GM23338 (cell line): ENCODE data around the gene AFM. TPM values are rescaled to one million over a fixed set of nuclear protein-coding genes. Genes with fewer than 3 reads are reported as not detected.

Source experiments
- ATAC-seq: fragments of 200-7000 bp; cut with Tn5 transposase; 3 replicates; pipeline ENCODE4 v1.9.1; 2020
- DNase-seq: peaks from one replicate; pipeline ENCODE4 v3.0.0-alpha.2; 2015; ENCODE audit warnings: low spot score
- H2AFZ ChIP-seq: fragments of 200-600 bp; sonication (generic); 2 replicates; pipeline ENCODE4 v1.8.0; 2016; ENCODE audit warnings: antibody characterized with exemption, mild to moderate bottlenecking, moderate library complexity
- H3F3A ChIP-seq: fragments of 200-600 bp; sonication (generic); replicated peaks from 2 replicates; pipeline ENCODE4 v1.8.0; 2017; ENCODE audit warnings: antibody characterized with exemption, mixed run types, low read depth
- H3K27ac ChIP-seq: fragments of 200-600 bp; sonication (generic); 2 replicates; pipeline ENCODE4 v1.6.1; 2016; ENCODE audit warnings: low read depth
- H3K27me3 ChIP-seq: fragments of 200-600 bp; sonication (generic); 2 replicates; pipeline ENCODE4 v1.8.0; 2016; ENCODE audit warnings: mild to moderate bottlenecking, mixed run types, moderate library complexity; ENCODE audit not compliant: insufficient read depth
- H3K36me3 ChIP-seq: fragments of 200-600 bp; sonication (generic); 2 replicates; pipeline ENCODE4 v1.8.0; 2016; ENCODE audit warnings: mild to moderate bottlenecking; ENCODE audit not compliant: insufficient read depth
- H3K4me1 ChIP-seq: fragments of 200-600 bp; sonication (generic); 2 replicates; pipeline ENCODE4 v1.8.0; 2016; ENCODE audit warnings: mild to moderate bottlenecking, moderate library complexity; ENCODE audit not compliant: insufficient read depth
- H3K4me2 ChIP-seq: fragments of 200-600 bp; sonication (generic); 2 replicates; pipeline ENCODE4 v1.7.1; 2017; ENCODE audit warnings: mixed run types
- H3K4me3 ChIP-seq: fragments of 200-600 bp; sonication (generic); 2 replicates; pipeline ENCODE4 v1.6.1; 2016; ENCODE audit warnings: mixed run types
- H3K79me2 ChIP-seq: fragments of 200-600 bp; sonication (generic); replicated peaks from 2 replicates; pipeline ENCODE4 v1.8.0; 2017; ENCODE audit warnings: mild to moderate bottlenecking; ENCODE audit not compliant: insufficient read depth
- H3K9me2 ChIP-seq: fragments of 200-600 bp; sonication (generic); 2 replicates; pipeline ENCODE4 v1.8.0; 2017; ENCODE audit not compliant: insufficient read depth
- H4K20me1 ChIP-seq: fragments of 200-600 bp; sonication (generic); replicated peaks from 2 replicates; pipeline ENCODE4 v1.8.0; 2017; ENCODE audit warnings: mild to moderate bottlenecking; ENCODE audit not compliant: insufficient read depth
- H3K27ac Mint-ChIP-seq: 2 replicates; pipeline ENCODE4 v1.8.0; 2020; ENCODE audit warnings: inconsistent platforms, mild to moderate bottlenecking, moderate library complexity, mixed read lengths
- H3K27me3 Mint-ChIP-seq: 3 replicates; pipeline ENCODE4 v1.8.0; 2022; ENCODE audit warnings: low read depth, mild to moderate bottlenecking, moderate library complexity, mixed read lengths, inconsistent platforms; ENCODE audit not compliant: insufficient read depth, poor library complexity
- H3K36me3 Mint-ChIP-seq: 3 replicates; pipeline ENCODE4 v1.8.0; 2021; ENCODE audit warnings: low read depth, mild to moderate bottlenecking, inconsistent platforms, moderate library complexity, mixed read lengths
- H3K4me1 Mint-ChIP-seq: 3 replicates; pipeline ENCODE4 v1.8.0; 2020; ENCODE audit warnings: mild to moderate bottlenecking, inconsistent platforms, mixed read lengths
- H3K4me3 Mint-ChIP-seq: 3 replicates; pipeline ENCODE4 v1.8.0; 2021; ENCODE audit warnings: moderate library complexity, mild to moderate bottlenecking, inconsistent platforms, mixed read lengths
- H3K9me3 Mint-ChIP-seq: 3 replicates; pipeline ENCODE4 v1.8.0; 2020; ENCODE audit warnings: moderate library complexity, mild to moderate bottlenecking, inconsistent platforms, mixed read lengths
- CREB1 ChIP-seq: fragments of 250-450 bp; sonication (Bioruptor Pico); IDR thresholded peaks from 2 replicates; pipeline ENCODE4 v1.5.0; 2020; ENCODE audit warnings: low read depth, mild to moderate bottlenecking, moderate library complexity
- EZH2 ChIP-seq: fragments of 200-600 bp; sonication (generic); IDR thresholded peaks from one replicate; pipeline ENCODE4 v1.8.0; 2017; ENCODE audit warnings: antibody characterized with exemption, mild to moderate bottlenecking, low read depth; ENCODE audit not compliant: unreplicated experiment
- EZH2phosphoT487 ChIP-seq: fragments of 200-600 bp; sonication (generic); IDR thresholded peaks from one replicate; pipeline ENCODE4 v1.8.1; 2018; ENCODE audit warnings: antibody characterized with exemption; ENCODE audit not compliant: unreplicated experiment
- JUNB ChIP-seq: IDR thresholded peaks from one replicate; pipeline ENCODE4 v1.6.1; 2016; ENCODE audit warnings: antibody characterized with exemption; ENCODE audit not compliant: unreplicated experiment
- NANOG ChIP-seq: IDR thresholded peaks from 2 replicates; pipeline ENCODE4 v1.6.1; 2016; ENCODE audit warnings: antibody characterized with exemption, borderline replicate concordance
- POLR2AphosphoS5 ChIP-seq: IDR thresholded peaks from 2 replicates; pipeline ENCODE4 v1.6.1; 2016; ENCODE audit warnings: antibody characterized with exemption, low read depth
- STAT1 ChIP-seq: IDR thresholded peaks from one replicate; pipeline ENCODE4 v1.6.1; 2016; ENCODE audit warnings: antibody characterized with exemption; ENCODE audit not compliant: unreplicated experiment
- ZNF114 ChIP-seq: fragments of 250-450 bp; sonication (Bioruptor Pico); IDR thresholded peaks from 2 replicates; pipeline ENCODE4 v1.5.0; 2020; ENCODE audit warnings: mild to moderate bottlenecking, moderate library complexity
- ZNF331 ChIP-seq: fragments of 250-450 bp; sonication (Bioruptor Pico); IDR thresholded peaks from 2 replicates; pipeline ENCODE4 v1.5.0; 2020; ENCODE audit warnings: low read depth, mild to moderate bottlenecking, moderate library complexity
- polyA plus RNA-seq: library from polyadenylated mRNA; unstranded; fragments of >200 nt; fragmentation: Nextera tagmentation; extraction: Ambion mirVana; gene quantifications from 2 replicates; pipeline ENCODE4 v1.2.1, GENCODE V29; 2016
- total RNA-seq: library from RNA; depleted of rRNA; stranded (reverse); fragments of >200 nt; shearing (Covaris generic); gene quantifications from 2 replicates; pipeline ENCODE4 v1.2.3, GENCODE V29; 2014
- TF ChIP-seq, protein P1 (sequence below): IDR thresholded peaks from one replicate; pipeline ENCODE4 v1.6.1; 2018; ENCODE audit warnings: antibody characterized with exemption; ENCODE audit not compliant: unreplicated experiment
- TF ChIP-seq, protein P2 (sequence below): fragments of 250-450 bp; sonication (Bioruptor Pico); IDR thresholded peaks from 2 replicates; pipeline ENCODE4 v1.5.0; 2020; ENCODE audit warnings: mild to moderate bottlenecking, moderate library complexity

AFM gene
- total and polyA plus RNA-seq, 2 experiments from 2014 or later, result not detected

GRCh38 chr4:73528171-73528570, 46.6 kb downstream of the AFM start:
- Mint-ChIP-seq H3K4me3 (no peak overlapping the region), H3K9me3 (no peaks in the 10 kb centered on the region; the same call in 2 of the 3 replicates), H3K27ac (no peak overlapping the region), H3K36me3 (no peaks in the 10 kb centered on the region), H3K27me3 (no peaks in the 10 kb centered on the region), H3K4me1 (no peaks in the 10 kb centered on the region)
- no peak for TF ChIP-seq EZH2phosphoT487
- TF ChIP-seq STAT1, result no peak
- TF ChIP-seq CREB1 (CRISPR knock-in tag), result no peak
- no peak for TF ChIP-seq ZNF114
- no peak for TF ChIP-seq EZH2
- Histone ChIP-seq H3K4me2 (no peak overlapping the region), H3K27ac (no peak overlapping the region), H3K79me2 (no peaks in the 10 kb centered on the region), H3K36me3 (no peaks in the 10 kb centered on the region), H3K27me3 (no peaks in the 10 kb centered on the region), H4K20me1 (no peaks in the 10 kb centered on the region), H3K4me1 (no peaks in the 10 kb centered on the region), H3F3A (no peaks in the 10 kb centered on the region), H3K4me3 (no peak overlapping the region), H3K9me2 (no peaks in the 10 kb centered on the region; the same call in 1 of the 2 replicates), H2AFZ (no peak overlapping the region)
- no peak for DNase-seq
- ATAC-seq, result no peak

GRCh38 chr4:73533515-73534422, 52.2 kb downstream of the AFM start:
- H3K27ac ChIP-seq, result no peak overlapping the region
- H3K36me3 ChIP-seq, result no peaks in the 10 kb centered on the region
- Mint-ChIP-seq H3K36me3 (no peaks in the 10 kb centered on the region), H3K4me3 (no peak overlapping the region), H3K9me3 (no peaks in the 10 kb centered on the region; the same call in 2 of the 3 replicates), H3K27me3 (no peaks in the 10 kb centered on the region), H3K27ac (0 out of 2 replicates have a peak overlapping the region, but pooled peaks have one; percentile 62), H3K4me1 (no peaks in the 10 kb centered on the region)
- H3K4me2 ChIP-seq, result no peak overlapping the region
- H3K9me2 ChIP-seq, result no peaks in the 10 kb centered on the region
- H4K20me1 ChIP-seq, result no peaks in the 10 kb centered on the region
- H3K27me3 ChIP-seq, result no peaks in the 10 kb centered on the region
- peak overlapping the region; percentile 12; the same call in 1 of the 2 replicates for H2AFZ ChIP-seq
- no peak overlapping the region for H3K4me3 ChIP-seq
- H3K4me1 ChIP-seq, result no peaks in the 10 kb centered on the region
- no peaks in the 10 kb centered on the region for H3K79me2 ChIP-seq
- ATAC-seq, result no peak
- no peaks in the 10 kb centered on the region for H3F3A ChIP-seq
- DNase-seq, result no peak
- TF ChIP-seq, protein P1, sequence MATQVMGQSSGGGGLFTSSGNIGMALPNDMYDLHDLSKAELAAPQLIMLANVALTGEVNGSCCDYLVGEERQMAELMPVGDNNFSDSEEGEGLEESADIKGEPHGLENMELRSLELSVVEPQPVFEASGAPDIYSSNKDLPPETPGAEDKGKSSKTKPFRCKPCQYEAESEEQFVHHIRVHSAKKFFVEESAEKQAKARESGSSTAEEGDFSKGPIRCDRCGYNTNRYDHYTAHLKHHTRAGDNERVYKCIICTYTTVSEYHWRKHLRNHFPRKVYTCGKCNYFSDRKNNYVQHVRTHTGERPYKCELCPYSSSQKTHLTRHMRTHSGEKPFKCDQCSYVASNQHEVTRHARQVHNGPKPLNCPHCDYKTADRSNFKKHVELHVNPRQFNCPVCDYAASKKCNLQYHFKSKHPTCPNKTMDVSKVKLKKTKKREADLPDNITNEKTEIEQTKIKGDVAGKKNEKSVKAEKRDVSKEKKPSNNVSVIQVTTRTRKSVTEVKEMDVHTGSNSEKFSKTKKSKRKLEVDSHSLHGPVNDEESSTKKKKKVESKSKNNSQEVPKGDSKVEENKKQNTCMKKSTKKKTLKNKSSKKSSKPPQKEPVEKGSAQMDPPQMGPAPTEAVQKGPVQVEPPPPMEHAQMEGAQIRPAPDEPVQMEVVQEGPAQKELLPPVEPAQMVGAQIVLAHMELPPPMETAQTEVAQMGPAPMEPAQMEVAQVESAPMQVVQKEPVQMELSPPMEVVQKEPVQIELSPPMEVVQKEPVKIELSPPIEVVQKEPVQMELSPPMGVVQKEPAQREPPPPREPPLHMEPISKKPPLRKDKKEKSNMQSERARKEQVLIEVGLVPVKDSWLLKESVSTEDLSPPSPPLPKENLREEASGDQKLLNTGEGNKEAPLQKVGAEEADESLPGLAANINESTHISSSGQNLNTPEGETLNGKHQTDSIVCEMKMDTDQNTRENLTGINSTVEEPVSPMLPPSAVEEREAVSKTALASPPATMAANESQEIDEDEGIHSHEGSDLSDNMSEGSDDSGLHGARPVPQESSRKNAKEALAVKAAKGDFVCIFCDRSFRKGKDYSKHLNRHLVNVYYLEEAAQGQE, result no peak
- no peak for TF ChIP-seq JUNB
- TF ChIP-seq POLR2AphosphoS5, result no peak
- TF ChIP-seq EZH2, result no peak
- no peak for TF ChIP-seq EZH2phosphoT487
- TF ChIP-seq, protein P2, sequence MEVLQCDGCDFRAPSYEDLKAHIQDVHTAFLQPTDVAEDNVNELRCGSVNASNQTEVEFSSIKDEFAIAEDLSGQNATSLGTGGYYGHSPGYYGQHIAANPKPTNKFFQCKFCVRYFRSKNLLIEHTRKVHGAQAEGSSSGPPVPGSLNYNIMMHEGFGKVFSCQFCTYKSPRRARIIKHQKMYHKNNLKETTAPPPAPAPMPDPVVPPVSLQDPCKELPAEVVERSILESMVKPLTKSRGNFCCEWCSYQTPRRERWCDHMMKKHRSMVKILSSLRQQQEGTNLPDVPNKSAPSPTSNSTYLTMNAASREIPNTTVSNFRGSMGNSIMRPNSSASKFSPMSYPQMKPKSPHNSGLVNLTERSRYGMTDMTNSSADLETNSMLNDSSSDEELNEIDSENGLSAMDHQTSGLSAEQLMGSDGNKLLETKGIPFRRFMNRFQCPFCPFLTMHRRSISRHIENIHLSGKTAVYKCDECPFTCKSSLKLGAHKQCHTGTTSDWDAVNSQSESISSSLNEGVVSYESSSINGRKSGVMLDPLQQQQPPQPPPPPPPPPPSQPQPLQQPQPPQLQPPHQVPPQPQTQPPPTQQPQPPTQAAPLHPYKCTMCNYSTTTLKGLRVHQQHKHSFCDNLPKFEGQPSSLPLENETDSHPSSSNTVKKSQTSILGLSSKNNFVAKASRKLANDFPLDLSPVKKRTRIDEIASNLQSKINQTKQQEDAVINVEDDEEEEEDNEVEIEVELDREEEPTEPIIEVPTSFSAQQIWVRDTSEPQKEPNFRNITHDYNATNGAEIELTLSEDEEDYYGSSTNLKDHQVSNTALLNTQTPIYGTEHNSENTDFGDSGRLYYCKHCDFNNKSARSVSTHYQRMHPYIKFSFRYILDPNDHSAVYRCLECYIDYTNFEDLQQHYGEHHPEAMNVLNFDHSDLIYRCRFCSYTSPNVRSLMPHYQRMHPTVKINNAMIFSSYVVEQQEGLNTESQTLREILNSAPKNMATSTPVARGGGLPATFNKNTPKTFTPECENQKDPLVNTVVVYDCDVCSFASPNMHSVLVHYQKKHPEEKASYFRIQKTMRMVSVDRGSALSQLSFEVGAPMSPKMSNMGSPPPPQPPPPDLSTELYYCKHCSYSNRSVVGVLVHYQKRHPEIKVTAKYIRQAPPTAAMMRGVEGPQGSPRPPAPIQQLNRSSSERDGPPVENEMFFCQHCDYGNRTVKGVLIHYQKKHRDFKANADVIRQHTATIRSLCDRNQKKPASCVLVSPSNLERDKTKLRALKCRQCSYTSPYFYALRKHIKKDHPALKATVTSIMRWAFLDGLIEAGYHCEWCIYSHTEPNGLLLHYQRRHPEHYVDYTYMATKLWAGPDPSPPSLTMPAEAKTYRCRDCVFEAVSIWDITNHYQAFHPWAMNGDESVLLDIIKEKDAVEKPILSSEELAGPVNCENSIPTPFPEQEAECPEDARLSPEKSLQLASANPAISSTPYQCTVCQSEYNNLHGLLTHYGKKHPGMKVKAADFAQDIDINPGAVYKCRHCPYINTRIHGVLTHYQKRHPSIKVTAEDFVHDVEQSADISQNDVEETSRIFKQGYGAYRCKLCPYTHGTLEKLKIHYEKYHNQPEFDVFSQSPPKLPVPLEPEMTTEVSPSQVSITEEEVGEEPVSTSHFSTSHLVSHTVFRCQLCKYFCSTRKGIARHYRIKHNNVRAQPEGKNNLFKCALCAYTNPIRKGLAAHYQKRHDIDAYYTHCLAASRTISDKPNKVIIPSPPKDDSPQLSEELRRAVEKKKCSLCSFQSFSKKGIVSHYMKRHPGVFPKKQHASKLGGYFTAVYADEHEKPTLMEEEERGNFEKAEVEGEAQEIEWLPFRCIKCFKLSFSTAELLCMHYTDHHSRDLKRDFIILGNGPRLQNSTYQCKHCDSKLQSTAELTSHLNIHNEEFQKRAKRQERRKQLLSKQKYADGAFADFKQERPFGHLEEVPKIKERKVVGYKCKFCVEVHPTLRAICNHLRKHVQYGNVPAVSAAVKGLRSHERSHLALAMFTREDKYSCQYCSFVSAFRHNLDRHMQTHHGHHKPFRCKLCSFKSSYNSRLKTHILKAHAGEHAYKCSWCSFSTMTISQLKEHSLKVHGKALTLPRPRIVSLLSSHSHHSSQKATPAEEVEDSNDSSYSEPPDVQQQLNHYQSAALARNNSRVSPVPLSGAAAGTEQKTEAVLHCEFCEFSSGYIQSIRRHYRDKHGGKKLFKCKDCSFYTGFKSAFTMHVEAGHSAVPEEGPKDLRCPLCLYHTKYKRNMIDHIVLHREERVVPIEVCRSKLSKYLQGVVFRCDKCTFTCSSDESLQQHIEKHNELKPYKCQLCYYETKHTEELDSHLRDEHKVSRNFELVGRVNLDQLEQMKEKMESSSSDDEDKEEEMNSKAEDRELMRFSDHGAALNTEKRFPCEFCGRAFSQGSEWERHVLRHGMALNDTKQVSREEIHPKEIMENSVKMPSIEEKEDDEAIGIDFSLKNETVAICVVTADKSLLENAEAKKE, result no peak
- TF ChIP-seq ZNF114, result no peak
- TF ChIP-seq STAT1, result no peak
- no peak for TF ChIP-seq ZNF331
- TF ChIP-seq CREB1 (CRISPR knock-in tag), result no peak
- no peak for TF ChIP-seq NANOG
